GM23338 (cell line): ENCODE measurements around the gene PKDCC.

Source experiments
- CTCF ChIP-seq, 2 experiments: fragments of 200-600 bp in 1 of 2; sonication (generic) in 1 of 2; conservative IDR thresholded peaks; 2 replicates each; pipeline versions ENCODE4 v1.5.1 to v1.6.1; 2016 to 2017; ENCODE audit warnings: antibody characterized with exemption in 2 of 2, low read depth in 2 of 2, mild to moderate bottlenecking in 2 of 2, moderate library complexity in 1 of 2
- EZH2 ChIP-seq: fragments of 200-600 bp; sonication (generic); IDR thresholded peaks from one replicate; pipeline ENCODE4 v1.8.0; 2017; ENCODE audit warnings: antibody characterized with exemption, mild to moderate bottlenecking, low read depth; ENCODE audit not compliant: unreplicated experiment

- TF ChIP-seq CTCF (conservative IDR thresholded peaks at IDR 0.05; ENCODE audit: low read depth in 2 of 2) = no peak
- no peak for TF ChIP-seq EZH2
These were observed 19.7 kb downstream of the PKDCC start for GRCh38 chr2:42067521-42067920.
